IMR-90 (cell line): ENCODE data around the gene TFEB. TPM values are rescaled to one million over a fixed set of nuclear protein-coding genes. Genes with fewer than 3 reads are reported as not detected.

Source experiments
- ATAC-seq: fragments of 200-7000 bp; cut with Tn5 transposase; 2 replicates; pipeline ENCODE4 v1.9.1; 2020; ENCODE audit warnings: low read depth, mild to moderate bottlenecking, moderate library complexity
- BruUV-seq: library from RNA; stranded (reverse); fragments of 400-500 nt; replicated peaks from 2 replicates; lab custom pipeline; 2021; lab: Mats Ljungman, UMichigan
- CTCF ChIA-PET: fragments of 300-600 bp; formaldehyde crosslinking; extraction: SDS; loops from one replicate; lab custom pipeline; 2021; ENCODE audit warnings: antibody characterized with exemption; lab: Yijun Ruan, JAX
- POLR2A ChIA-PET: fragments of 300-600 bp; sonication (Branson Sonifier 250); formaldehyde crosslinking; loops from one replicate; lab custom pipeline; 2022; ENCODE audit warnings: antibody characterized with exemption; ENCODE audit not compliant: unreplicated experiment; lab: Charles Lee
- DNase-seq: peaks from one replicate; pipeline ENCODE4 v3.0.0; 2013
- H2AFZ ChIP-seq: replicated peaks from 2 replicates; pipeline ENCODE3; 2013; ENCODE audit warnings: low read length, mild to moderate bottlenecking; ENCODE audit not compliant: poor library complexity
- H2AK5ac ChIP-seq: 2 replicates; pipeline ENCODE4 v1.6.1; 2013; ENCODE audit warnings: low read depth, low read length, inconsistent platforms
- H2AK9ac ChIP-seq: replicated peaks from 2 replicates; pipeline ENCODE3; 2013; ENCODE audit warnings: mild to moderate bottlenecking, low read depth, low read length, moderate library complexity; ENCODE audit not compliant: poor library complexity
- H2BK120ac ChIP-seq: 2 replicates; pipeline ENCODE4 v1.6.1; 2013; ENCODE audit warnings: low read depth, low read length, inconsistent platforms
- H2BK15ac ChIP-seq: 3 replicates; pipeline ENCODE4 v1.6.1; 2013; ENCODE audit warnings: low read depth, low read length, inconsistent platforms
- H2BK20ac ChIP-seq: 2 replicates; pipeline ENCODE4 v1.6.1; 2013; ENCODE audit warnings: low read depth, mild to moderate bottlenecking, inconsistent platforms, low read length, moderate library complexity
- H2BK5ac ChIP-seq: 2 replicates; pipeline ENCODE4 v1.6.1; 2013; ENCODE audit warnings: mild to moderate bottlenecking, low read depth, low read length, inconsistent platforms; ENCODE audit not compliant: poor library complexity, severe bottlenecking
- H3K14ac ChIP-seq: replicated peaks from 2 replicates; pipeline ENCODE4 v1.6.1; 2013; ENCODE audit warnings: low read depth, low read length, inconsistent platforms
- H3K18ac ChIP-seq: 2 replicates; pipeline ENCODE4 v1.6.1; 2013; ENCODE audit warnings: low read depth, low read length, control low read depth
- H3K23ac ChIP-seq: 2 replicates; pipeline ENCODE4 v1.6.1; 2013; ENCODE audit warnings: low read depth, low read length, inconsistent platforms
- H3K27ac ChIP-seq: 2 replicates; pipeline ENCODE4 v1.5.1; 2013; ENCODE audit warnings: mild to moderate bottlenecking, control low read depth, low read length; ENCODE audit not compliant: insufficient read depth
- H3K27me3 ChIP-seq: 2 replicates; pipeline ENCODE4 v1.6.1; 2013; ENCODE audit warnings: low read length; ENCODE audit not compliant: control insufficient read depth, insufficient read depth
- H3K36me3 ChIP-seq: 2 replicates; pipeline ENCODE4 v1.6.1; 2013; ENCODE audit warnings: low read length, mixed read lengths; ENCODE audit not compliant: control insufficient read depth, insufficient read depth
- H3K4ac ChIP-seq: 2 replicates; pipeline ENCODE4 v1.6.1; 2013; ENCODE audit warnings: low read depth, low read length, inconsistent platforms
- H3K4me1 ChIP-seq: 2 replicates; pipeline ENCODE4 v1.6.1; 2013; ENCODE audit warnings: low read length, mixed read lengths; ENCODE audit not compliant: control insufficient read depth, insufficient read depth
- H3K4me2 ChIP-seq: 2 replicates; pipeline ENCODE4 v1.6.1; 2013; ENCODE audit warnings: low read depth, mild to moderate bottlenecking, control low read depth, low read length, moderate library complexity
- H3K4me3 ChIP-seq: 2 replicates; pipeline ENCODE4 v1.5.1; 2013; ENCODE audit warnings: low read depth, mild to moderate bottlenecking, control low read depth, low read length, moderate library complexity; ENCODE audit not compliant: insufficient read depth
- H3K56ac ChIP-seq: 2 replicates; pipeline ENCODE4 v1.6.1; 2013; ENCODE audit warnings: low read length, inconsistent platforms; ENCODE audit not compliant: insufficient read depth; ENCODE audit errors: extremely low read depth
- H3K79me1 ChIP-seq, 2 experiments: 2 replicates each; pipeline ENCODE4 v1.6.1; 2013; ENCODE audit warnings: low read length in 2 of 2, inconsistent platforms in 1 of 2, low read depth in 1 of 2
- H3K9ac ChIP-seq: 2 replicates; pipeline ENCODE4 v1.6.1; 2013; ENCODE audit warnings: low read depth, low read length, control low read depth
- H3K9me1 ChIP-seq: 2 replicates; pipeline ENCODE4 v1.6.1; 2013; ENCODE audit warnings: low read length, inconsistent platforms; ENCODE audit not compliant: insufficient read depth
- H3K9me3 ChIP-seq: 2 replicates; pipeline ENCODE4 v1.6.1; 2013; ENCODE audit warnings: low read length; ENCODE audit not compliant: control insufficient read depth, insufficient read depth
- H4K20me1 ChIP-seq: 2 replicates; pipeline ENCODE4 v1.6.1; 2013; ENCODE audit warnings: low read length, inconsistent platforms; ENCODE audit not compliant: insufficient read depth
- H4K5ac ChIP-seq: 2 replicates; pipeline ENCODE4 v1.6.1; 2013; ENCODE audit warnings: mild to moderate bottlenecking, low read depth, low read length, control low read depth
- H4K8ac ChIP-seq, 2 experiments: 2 replicates each; pipeline ENCODE4 v1.6.1; 2013; ENCODE audit warnings: low read depth in 2 of 2, low read length in 2 of 2, control low read depth in 1 of 2, inconsistent platforms in 1 of 2
- H4K91ac ChIP-seq: 2 replicates; pipeline ENCODE4 v1.6.1; 2013; ENCODE audit warnings: low read depth, low read length, inconsistent platforms; ENCODE audit not compliant: insufficient read depth
- CTCF ChIP-seq: conservative IDR thresholded peaks from 2 replicates; pipeline ENCODE4 v1.5.1; 2012; ENCODE audit warnings: mild to moderate bottlenecking, low read depth, low read length, improper control_type of control experiment
- FOS ChIP-seq: fragments of 150-350 bp; IDR thresholded peaks from 2 replicates; pipeline ENCODE4 v1.6.1; 2016; ENCODE audit warnings: low read depth, low read length
- MAFK ChIP-seq: IDR thresholded peaks from 2 replicates; pipeline ENCODE4 v1.6.1; 2012; ENCODE audit warnings: low read depth, low read length, improper control_type of control experiment
- MXI1 ChIP-seq: IDR thresholded peaks from 2 replicates; pipeline ENCODE4 v1.6.1; 2012; ENCODE audit warnings: low read depth, mild to moderate bottlenecking, low read length, moderate library complexity, borderline replicate concordance
- POLR2A ChIP-seq: IDR thresholded peaks from 2 replicates; pipeline ENCODE4 v1.6.1; 2012; ENCODE audit warnings: mild to moderate bottlenecking, low read depth, low read length
- WGBS, 2 experiments: methylation state at CpG; one replicate each; pipeline versions ENCODE4 v1.1.5 to v1.1.7; 2013; ENCODE audit warnings: missing lambda C conversion rate in 2 of 2; ENCODE audit not compliant: insufficient read length in 1 of 2; ENCODE audit errors: extremely low coverage in 2 of 2; 5-methylcytosine and 5-hydroxymethylcytosine counted together
- dilution Hi-C: fragments of 300-500 bp; cut with HindIII; formaldehyde crosslinking; loops from one replicate; pipeline ENCODE4 v1.14.3; 2018; ENCODE audit warnings: low sequenced_read_pairs; ENCODE audit not compliant: unreplicated experiment
- in situ Hi-C: fragments of 300-500 bp; cut with MboI; formaldehyde crosslinking; loops from 3 replicates; pipeline ENCODE4 v1.14.3; 2019; ENCODE audit warnings: low sequenced_read_pairs, inconsistent platforms, mixed read lengths
- intact Hi-C: fragments of 100-400 bp; cut with micrococcal nuclease; formaldehyde crosslinking; loops from 2 replicates; pipeline ENCODE4 v1.10.0; 2022
- polyA plus RNA-seq, 3 experiments: library from polyadenylated mRNA; depleted of rRNA; stranded (reverse); fragments of >200 nt; gene quantifications; 2 replicates each; pipeline ENCODE4 v1.2.3, GENCODE V29; 2012; ENCODE audit warnings: low replicate concordance in 1 of 3
- total RNA-seq: library from RNA; depleted of rRNA; stranded (reverse); fragments of >200 nt; gene quantifications from 2 replicates; pipeline ENCODE4 v1.2.3, GENCODE V29; 2012
- TF ChIP-seq, protein P1 (sequence below): fragments of 150-350 bp; IDR thresholded peaks from 2 replicates; pipeline ENCODE4 v1.6.1; 2016; ENCODE audit warnings: low read depth, mild to moderate bottlenecking, low read length, moderate library complexity, borderline replicate concordance

Gene TFEB
- total and polyA plus RNA-seq, 2 of the 4 experiments (the other 2 are of a cell fraction): 4.5 to 4.9 TPM

GRCh38 chr6:41637194-41638001, 98.0 kb downstream of the TFEB start:
- no peak overlapping the region for H2BK15ac ChIP-seq
- H3K36me3 ChIP-seq: no peaks in the 10 kb centered on the region
- no peak overlapping the region for H3K18ac ChIP-seq
- H4K91ac ChIP-seq: no peak overlapping the region
- H3K27me3 ChIP-seq: peaks cover 95% of the 10 kb centered on the region
- H2BK20ac ChIP-seq: no peak overlapping the region
- ChIA-PET CTCF (no interaction called here), POLR2A (no interaction called here)
- H3K9me1 ChIP-seq: no peaks in the 10 kb centered on the region
- H3K4ac ChIP-seq: no peak overlapping the region
- H3K56ac ChIP-seq: no peak overlapping the region
- H3K14ac ChIP-seq: no peak overlapping the region
- no TSS peak for BruUV-seq
- WGBS, 2 experiments: 6% methylated on average over 14 of the region's 54 CpGs; no CpG with 5 or more reads in 1 of the 2 experiments
- no peak for DNase-seq
- no peak; the same call in 1 of the 2 replicates for ATAC-seq
- no peak overlapping the region for H4K8ac ChIP-seq
- no peaks in the 10 kb centered on the region; the same call in 1 of the 2 replicates for H4K20me1 ChIP-seq
- H3K23ac ChIP-seq: no peak overlapping the region
- no peak overlapping the region for H3K4me3 ChIP-seq
- H4K5ac ChIP-seq: no peak overlapping the region
- no peaks in the 10 kb centered on the region for H3K79me1 ChIP-seq
- intact Hi-C loops: no loop called here
- TF ChIP-seq CTCF (no peak), MXI1 (no peak), MAFK (no peak), FOS (no peak), POLR2A (no peak)
- TF ChIP-seq, protein P1, sequence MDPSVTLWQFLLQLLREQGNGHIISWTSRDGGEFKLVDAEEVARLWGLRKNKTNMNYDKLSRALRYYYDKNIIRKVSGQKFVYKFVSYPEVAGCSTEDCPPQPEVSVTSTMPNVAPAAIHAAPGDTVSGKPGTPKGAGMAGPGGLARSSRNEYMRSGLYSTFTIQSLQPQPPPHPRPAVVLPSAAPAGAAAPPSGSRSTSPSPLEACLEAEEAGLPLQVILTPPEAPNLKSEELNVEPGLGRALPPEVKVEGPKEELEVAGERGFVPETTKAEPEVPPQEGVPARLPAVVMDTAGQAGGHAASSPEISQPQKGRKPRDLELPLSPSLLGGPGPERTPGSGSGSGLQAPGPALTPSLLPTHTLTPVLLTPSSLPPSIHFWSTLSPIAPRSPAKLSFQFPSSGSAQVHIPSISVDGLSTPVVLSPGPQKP: no peak
- H3K9me3 ChIP-seq: no peaks in the 10 kb centered on the region; the same call in 1 of the 2 replicates
- H2AK5ac ChIP-seq: no peak overlapping the region
- no peaks in the 10 kb centered on the region for H3K4me1 ChIP-seq
- H3K27ac ChIP-seq: no peak overlapping the region
- no peak overlapping the region for H2AFZ ChIP-seq
- H2AK9ac ChIP-seq: no peak overlapping the region
- dilution Hi-C loops: no loop called here
- in situ Hi-C loops: no loop called here
- H2BK5ac ChIP-seq: no peak overlapping the region
- H2BK120ac ChIP-seq: no peak overlapping the region
- H3K9ac ChIP-seq: no peak overlapping the region
- no peak overlapping the region; the same call in 1 of the 2 replicates for H3K4me2 ChIP-seq
